IPS-11a (cell line): Measurements from ENCODE around the gene DIAPH3.

Experiments
- H3K4me3 ChIP-seq: one replicate; pipeline ENCODE4 v1.5.1; 2013; ENCODE audit warnings: low read depth, low read length, control low read depth

Gene DIAPH3

GRCh38 chr13:60158321-60158801 is 5.4 kb downstream of the DIAPH3 start:
- H3K4me3 ChIP-seq: no peak overlapping the region

GRCh38 chr13:60155978-60156377 is 7.8 kb downstream of the DIAPH3 start:
- no peak overlapping the region for H3K4me3 ChIP-seq

GRCh38 chr13:60152904-60153303 is 10.8 kb downstream of the DIAPH3 start:
- H3K4me3 ChIP-seq: no peak overlapping the region

DNA sequence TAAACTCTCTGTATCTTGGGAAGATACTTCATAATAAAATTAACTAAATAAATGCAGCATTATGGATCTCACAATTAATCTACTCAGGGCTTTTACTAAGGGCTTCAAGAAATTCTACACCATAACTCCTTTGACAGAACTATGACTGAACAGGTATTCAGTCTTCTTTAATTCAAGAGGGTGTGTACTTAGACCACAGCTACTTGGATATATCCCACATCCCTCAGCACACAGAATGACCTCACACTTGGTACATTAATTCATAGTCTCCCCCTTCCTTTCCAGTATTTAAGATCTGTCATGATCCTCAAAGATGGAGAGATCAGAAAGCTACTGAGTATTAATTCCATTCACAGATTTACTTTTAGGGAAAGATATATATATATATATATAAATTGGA is 11.6 kb downstream of the DIAPH3 start:
- no peak overlapping the region for H3K4me3 ChIP-seq

DNA sequence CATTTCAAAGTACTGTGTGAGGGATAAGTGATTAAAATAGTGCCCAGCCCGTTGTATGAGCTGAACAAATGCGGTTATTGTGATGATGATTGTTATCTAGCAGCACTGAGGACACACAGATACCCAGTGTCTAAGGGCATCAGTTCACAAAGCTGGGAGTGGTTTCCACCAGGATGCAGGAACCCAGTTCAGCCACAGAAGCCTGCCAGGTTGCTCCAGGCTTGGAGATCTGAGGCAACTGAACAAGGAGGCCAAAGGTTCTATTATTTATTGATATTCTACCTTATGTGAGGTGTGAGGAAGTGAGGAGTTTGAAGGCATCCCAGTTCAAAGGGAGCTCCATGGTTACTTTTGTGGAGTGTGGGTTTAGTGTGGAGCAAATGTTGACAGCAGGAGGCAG is 13.2 kb downstream of the DIAPH3 start:
- H3K4me3 ChIP-seq: no peak overlapping the region

GRCh38 chr13:60148918-60149317 is 14.8 kb downstream of the DIAPH3 start:
- no peak overlapping the region for H3K4me3 ChIP-seq

- no peak overlapping the region for H3K4me3 ChIP-seq
Measured at GRCh38 chr13:60147361-60147760, 16.4 kb downstream of the DIAPH3 start.

- no peak overlapping the region for H3K4me3 ChIP-seq
Measured at GRCh38 chr13:60146471-60146870, 17.3 kb downstream of the DIAPH3 start.

DNA sequence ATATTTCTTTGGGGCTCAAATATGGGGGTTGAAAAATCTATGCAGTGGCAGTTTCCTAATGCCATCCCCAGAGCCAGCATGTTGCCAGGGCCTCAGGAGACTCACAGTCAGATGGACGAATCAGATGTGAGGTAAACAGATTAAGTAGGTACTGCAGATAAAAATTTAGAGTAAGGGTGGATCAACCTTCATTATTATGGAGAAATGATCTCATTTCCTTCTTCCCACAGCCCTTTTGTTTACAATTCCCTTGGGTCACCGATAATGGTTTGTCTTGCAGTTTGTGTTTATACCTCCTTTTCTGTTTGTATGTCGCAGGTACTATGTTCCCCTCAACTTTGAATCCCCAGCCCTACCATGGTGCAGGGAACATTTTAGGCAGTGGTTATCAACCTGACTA is 20.0 kb downstream of the DIAPH3 start:
- no peak overlapping the region for H3K4me3 ChIP-seq

DNA sequence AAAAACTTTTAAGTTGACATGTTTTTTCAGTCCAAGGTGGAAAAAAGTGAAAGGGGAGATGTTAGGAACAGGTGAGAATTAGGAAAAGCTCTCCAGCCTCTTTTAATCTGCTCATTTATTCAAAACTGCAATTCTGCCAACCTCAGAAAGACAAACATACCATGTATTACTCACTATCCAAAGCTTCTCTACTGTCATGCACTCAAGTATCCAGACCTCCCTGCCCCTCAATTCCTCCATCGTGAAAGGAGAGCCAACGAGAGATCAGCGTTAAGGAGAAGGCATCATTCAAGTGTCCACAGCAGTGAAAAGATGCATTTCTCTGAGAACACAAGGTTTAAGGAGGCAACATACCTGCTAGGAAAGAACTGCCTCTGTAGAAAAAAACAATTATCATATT is 24.5 kb downstream of the DIAPH3 start:
- H3K4me3 ChIP-seq: no peak overlapping the region

DNA sequence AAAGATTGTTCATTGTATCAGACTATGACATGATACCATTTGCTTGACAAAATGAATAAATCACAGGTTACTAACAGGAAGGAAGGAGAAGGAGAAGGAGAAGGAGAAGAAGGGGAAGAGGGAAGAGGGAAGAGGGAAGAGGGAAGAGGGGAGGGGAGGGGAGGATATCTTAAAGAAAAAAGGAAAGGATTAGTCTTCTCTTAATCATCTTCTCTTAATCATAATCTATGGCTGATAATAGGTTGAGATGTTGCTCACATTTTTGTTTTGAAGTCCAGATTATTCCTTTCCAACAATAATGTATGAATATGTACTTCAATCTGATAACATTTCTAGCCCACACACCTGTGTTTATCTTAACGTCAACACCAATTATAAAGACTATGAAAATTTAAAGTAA is 25.1 kb downstream of the DIAPH3 start:
- H3K4me3 ChIP-seq: no peak overlapping the region

- no peak overlapping the region for H3K4me3 ChIP-seq
Measured at GRCh38 chr13:60137911-60138560, 25.7 kb downstream of the DIAPH3 start.

DNA sequence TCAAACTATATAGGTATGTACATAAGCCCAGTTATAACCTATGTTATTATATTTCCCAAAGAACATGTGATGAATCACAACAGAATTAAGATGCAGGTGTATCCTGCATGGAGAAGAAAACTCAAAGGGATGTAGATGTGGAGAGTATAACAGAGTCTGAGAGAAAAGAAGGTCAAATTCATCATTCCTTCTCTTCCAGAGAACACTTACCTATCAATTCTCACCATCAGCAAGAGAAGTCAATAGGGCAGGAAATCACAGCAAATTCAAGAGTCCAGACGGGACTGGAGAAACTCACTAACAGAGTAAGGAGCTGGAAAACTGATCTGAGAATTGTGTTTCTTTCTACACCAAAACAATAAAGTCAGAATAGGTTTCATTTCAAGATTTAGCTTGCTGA is 28.4 kb downstream of the DIAPH3 start:
- H3K4me3 ChIP-seq: no peak overlapping the region

GRCh38 chr13:60134376-60134775 is 29.4 kb downstream of the DIAPH3 start:
- H3K4me3 ChIP-seq: no peak overlapping the region

GRCh38 chr13:60121337-60121687 is 42.4 kb downstream of the DIAPH3 start:
- no peak overlapping the region for H3K4me3 ChIP-seq

DNA sequence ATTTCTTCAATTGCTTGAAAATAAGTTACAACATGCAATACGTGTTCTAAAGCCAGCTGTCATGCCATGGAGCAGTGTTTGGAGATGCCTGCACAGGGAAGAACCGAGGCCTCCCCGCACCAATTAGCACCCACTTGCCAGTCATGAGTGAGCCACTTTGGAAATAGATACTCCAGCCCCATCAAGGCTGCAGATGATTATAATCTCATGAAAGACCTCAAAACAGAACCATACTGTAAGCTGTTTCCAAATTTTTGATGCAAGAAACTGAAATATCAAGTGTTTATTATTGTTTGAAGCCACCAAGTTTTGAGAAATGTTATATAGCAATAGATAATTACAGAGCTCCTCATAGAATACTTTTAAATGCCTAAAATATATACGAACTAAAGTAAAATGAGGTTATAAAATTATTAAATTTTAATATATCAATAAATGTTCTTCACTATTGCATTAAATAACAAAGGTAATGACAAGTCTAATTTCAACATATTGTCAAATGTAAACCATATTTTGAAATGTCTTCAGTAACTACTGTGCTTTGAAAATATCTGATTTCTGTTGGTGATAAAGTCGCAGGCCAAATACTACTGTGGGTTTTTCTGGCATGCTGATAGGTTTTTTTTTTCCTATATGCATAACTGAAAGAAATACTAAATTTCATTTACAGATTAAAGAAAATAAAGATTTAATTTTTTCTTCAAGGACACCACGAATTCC is 43.0 kb downstream of the DIAPH3 start:
- no peak overlapping the region for H3K4me3 ChIP-seq

- H3K4me3 ChIP-seq: no peak overlapping the region
Measured at GRCh38 chr13:60118696-60119400, 44.9 kb downstream of the DIAPH3 start.

DNA sequence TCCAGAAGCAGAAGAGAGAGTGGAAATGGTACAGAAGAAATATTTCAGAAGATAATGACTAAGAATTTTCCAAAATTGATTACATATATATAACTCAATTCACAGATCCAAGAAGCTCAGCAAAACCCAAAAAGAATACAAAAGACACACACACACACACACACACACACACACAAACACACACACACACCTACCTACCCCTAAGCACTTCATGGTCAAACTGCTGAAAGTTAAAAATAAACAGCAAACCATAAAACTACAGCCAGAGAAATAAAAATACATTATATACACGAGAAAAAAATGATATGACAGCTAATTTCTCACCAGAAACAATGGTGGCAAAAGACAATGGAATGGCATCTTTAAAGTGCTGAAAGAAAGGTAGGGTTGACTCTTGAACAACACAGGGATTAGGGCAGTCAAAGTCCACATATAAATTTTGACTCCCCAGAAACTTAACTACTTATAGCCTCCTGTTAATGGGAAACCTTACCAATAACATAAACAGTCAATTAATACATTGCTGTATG is 49.2 kb downstream of the DIAPH3 start:
- H3K4me3 ChIP-seq: no peak overlapping the region

- H3K4me3 ChIP-seq: no peak overlapping the region
Measured at GRCh38 chr13:60112771-60113170, 51.0 kb downstream of the DIAPH3 start.

DNA sequence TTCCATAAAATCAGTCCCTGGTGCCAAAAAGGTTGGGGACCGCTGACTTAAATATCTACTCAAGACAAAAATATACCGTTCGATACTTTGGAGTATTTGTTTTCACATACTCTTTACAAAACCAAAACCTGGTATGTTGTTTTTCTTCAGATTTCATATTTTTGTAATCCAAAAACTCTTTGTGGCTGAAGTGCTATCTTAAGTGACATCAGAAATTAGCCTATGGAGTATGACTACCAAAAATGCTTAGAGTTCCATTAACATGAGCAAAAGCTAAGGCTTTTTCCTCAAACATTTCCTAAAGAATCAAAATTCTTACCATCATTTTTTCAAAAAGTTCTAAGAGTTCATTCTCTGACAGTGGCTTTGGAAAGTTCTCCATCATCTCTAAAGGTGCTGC is 52.0 kb downstream of the DIAPH3 start:
- H3K4me3 ChIP-seq: no peak overlapping the region

GRCh38 chr13:60109285-60109684 is 54.4 kb downstream of the DIAPH3 start:
- no peak overlapping the region for H3K4me3 ChIP-seq

DNA sequence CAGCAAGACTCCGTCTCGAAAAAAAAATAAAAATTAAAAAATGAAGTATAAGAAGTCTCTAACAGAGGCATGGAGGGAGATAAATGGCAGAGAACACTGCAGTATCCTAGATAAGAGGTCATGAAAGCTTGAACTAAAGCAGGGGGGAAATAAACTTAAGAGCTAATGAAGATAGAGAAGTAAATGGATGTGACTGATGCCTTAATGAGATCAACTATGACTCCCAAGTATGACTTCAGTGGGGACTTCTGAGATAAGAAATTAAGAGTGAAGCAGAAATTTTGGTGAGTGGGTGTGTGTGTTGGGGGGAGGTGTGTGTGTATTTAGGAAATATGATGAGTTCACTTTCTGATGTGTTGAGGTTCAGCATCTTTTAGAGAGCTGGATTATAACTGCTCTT is 55.1 kb downstream of the DIAPH3 start:
- H3K4me3 ChIP-seq: no peak overlapping the region
